Transverse colon (tissue), 3 donors: ENCODE results near the gene PRKAG1.

Experiments
- EP300 ChIP-seq: sonication (generic); formaldehyde crosslinking; IDR thresholded peaks from one replicate; pipeline ENCODE4 v1.6.1; 2017; ENCODE audit warnings: antibody characterized with exemption, low read depth
- TF ChIP-seq, protein P1 (sequence below), 5 experiments: fragments of 200-600 bp in 3 of 5; fragments of 450-650 bp in 2 of 5; sonication (generic) in 3 of 5; IDR thresholded peaks; 1 replicate in 2 of 5; 2 replicates in 3 of 5; pipeline ENCODE4 v1.5.1; 2016 to 2017; ENCODE audit warnings: antibody characterized with exemption in 5 of 5, inconsistent platforms in 3 of 5, mild to moderate bottlenecking in 2 of 5, moderate library complexity in 1 of 5

DNA sequence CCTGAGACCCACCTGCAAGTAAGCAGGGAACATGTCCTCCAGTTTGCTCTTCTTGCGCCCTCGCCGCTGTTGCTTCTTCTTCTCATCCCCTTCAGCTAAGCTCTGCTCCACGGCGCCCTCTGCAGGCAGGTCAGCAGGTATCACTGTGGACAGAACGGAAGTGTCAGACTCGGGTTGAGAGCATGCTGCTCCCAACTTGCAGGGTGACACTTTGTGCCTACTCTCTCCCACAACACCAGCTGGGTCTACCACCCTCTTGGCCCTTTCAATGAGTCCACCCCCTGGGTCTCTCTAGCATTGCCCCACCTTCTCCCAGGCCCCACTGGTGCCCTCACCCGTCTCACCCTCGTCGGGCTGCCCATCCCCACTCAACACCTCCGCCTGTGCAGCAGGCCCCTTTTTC, 25.3 kb upstream of the PRKAG1 start:
- no peak for TF ChIP-seq EP300
- TF ChIP-seq, protein P1, sequence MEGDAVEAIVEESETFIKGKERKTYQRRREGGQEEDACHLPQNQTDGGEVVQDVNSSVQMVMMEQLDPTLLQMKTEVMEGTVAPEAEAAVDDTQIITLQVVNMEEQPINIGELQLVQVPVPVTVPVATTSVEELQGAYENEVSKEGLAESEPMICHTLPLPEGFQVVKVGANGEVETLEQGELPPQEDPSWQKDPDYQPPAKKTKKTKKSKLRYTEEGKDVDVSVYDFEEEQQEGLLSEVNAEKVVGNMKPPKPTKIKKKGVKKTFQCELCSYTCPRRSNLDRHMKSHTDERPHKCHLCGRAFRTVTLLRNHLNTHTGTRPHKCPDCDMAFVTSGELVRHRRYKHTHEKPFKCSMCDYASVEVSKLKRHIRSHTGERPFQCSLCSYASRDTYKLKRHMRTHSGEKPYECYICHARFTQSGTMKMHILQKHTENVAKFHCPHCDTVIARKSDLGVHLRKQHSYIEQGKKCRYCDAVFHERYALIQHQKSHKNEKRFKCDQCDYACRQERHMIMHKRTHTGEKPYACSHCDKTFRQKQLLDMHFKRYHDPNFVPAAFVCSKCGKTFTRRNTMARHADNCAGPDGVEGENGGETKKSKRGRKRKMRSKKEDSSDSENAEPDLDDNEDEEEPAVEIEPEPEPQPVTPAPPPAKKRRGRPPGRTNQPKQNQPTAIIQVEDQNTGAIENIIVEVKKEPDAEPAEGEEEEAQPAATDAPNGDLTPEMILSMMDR (IDR thresholded peaks at IDR 0.05), result peak; percentile 58 to 71 (median 63)
